ENCODE results near the gene KDM5B. TPM values are rescaled to one million over a fixed set of nuclear protein-coding genes. Genes with fewer than 3 reads are reported as not detected.
"Not testable (repeated sequence)": the region's sequence is repeated elsewhere in the genome, so short reads cannot be mapped to it uniquely, and the experiment has no call there.

The KDM5B gene
- total RNA-seq, 4 donors from 2014 or later: 74.2 to 113 (median 89.2) TPM

DNA sequence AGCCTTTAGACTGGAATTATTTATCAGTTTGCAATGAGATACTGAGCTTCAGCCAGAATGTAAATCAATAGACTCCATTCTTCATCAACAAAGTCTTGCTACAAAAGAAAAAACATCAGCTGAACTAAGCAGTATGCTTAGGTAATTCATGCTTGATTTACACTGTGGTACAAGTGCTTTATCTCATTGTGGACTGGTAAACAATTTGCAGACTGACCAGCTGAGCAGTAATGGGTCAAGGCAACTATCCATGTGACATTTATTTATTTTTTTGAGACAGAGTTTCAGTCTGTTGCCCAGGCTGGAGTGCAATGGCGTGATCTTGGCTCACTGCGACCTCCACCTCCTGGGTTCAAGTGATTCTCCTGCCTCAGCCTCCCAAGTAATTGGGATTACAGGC is 58.2 kb downstream of the KDM5B start:
- TF ChIP-seq POLR2A (IDR thresholded peaks at IDR 0.05): no peak
- TF ChIP-seq, protein P1, sequence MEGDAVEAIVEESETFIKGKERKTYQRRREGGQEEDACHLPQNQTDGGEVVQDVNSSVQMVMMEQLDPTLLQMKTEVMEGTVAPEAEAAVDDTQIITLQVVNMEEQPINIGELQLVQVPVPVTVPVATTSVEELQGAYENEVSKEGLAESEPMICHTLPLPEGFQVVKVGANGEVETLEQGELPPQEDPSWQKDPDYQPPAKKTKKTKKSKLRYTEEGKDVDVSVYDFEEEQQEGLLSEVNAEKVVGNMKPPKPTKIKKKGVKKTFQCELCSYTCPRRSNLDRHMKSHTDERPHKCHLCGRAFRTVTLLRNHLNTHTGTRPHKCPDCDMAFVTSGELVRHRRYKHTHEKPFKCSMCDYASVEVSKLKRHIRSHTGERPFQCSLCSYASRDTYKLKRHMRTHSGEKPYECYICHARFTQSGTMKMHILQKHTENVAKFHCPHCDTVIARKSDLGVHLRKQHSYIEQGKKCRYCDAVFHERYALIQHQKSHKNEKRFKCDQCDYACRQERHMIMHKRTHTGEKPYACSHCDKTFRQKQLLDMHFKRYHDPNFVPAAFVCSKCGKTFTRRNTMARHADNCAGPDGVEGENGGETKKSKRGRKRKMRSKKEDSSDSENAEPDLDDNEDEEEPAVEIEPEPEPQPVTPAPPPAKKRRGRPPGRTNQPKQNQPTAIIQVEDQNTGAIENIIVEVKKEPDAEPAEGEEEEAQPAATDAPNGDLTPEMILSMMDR (IDR thresholded peaks at IDR 0.05): no peak
- intact Hi-C loops (cut with DNase I; ENCODE audit: low total_unique reads): no loop called here
- no peak for DNase-seq (ENCODE audit: low spot score in 2 of 2)
- 90 to 100% methylated on average over 2 of the region's 2 CpGs for WGBS, 2 donors
- no peak overlapping the region for H3K4me3 ChIP-seq (ENCODE audit: low read depth, poor library complexity, severe bottlenecking)

DNA sequence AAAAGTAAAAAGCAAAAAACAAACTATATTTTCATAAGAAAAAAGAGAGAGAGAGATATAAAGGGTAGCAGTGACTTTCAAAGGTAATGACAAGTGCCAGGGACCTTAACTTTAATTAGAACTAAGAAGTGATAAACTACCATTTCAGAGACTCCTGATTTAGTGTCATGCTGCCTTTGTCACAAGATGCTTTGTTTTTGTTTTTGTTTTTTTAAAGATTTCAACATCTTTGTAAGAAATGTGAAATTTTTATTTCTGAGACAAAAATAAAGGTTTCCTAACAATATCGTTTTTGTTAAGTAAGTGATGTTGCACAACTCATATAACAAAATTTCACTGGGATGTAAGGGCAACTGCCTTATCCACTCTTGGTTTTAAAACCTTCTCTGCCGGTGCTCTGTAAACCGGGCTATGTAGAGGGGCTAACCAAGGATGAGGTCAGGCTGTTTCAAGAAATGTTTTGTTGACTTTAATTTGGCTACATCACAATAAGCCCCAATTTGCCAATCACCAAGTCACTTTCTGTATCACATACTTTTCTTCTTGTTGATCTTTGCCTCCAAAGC is 62.8 kb downstream of the KDM5B start:
- H3K4me3 ChIP-seq (ENCODE audit: low read depth, poor library complexity, severe bottlenecking): no peak overlapping the region
- intact Hi-C loops (cut with DNase I; ENCODE audit: low total_unique reads): no loop called here
- WGBS, 2 donors: 87 to 93% methylated on average over 3 of the region's 3 CpGs
- no peak for DNase-seq (ENCODE audit: low spot score in 2 of 2)
- TF ChIP-seq, protein P1 (IDR thresholded peaks at IDR 0.05): no peak
- TF ChIP-seq POLR2A (IDR thresholded peaks at IDR 0.05): no peak

DNA sequence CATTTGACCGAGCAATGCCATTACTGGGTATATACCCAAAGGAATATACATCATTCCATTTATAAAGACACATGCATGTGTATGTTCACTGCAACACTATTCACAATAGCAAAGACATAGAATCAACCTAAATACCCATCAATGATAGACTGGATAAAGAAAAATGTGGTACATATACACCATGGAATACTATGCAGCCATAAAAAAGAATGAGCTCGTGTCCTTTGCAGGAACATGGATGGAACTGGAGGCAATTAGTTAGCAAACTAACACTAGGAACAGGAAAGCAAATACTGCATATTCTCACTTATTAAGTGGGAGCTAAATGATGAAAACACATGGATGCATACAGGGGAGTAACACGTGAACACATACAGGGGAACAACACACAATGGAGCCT is 63.5 kb downstream of the KDM5B start:
- intact Hi-C loops (cut with DNase I; ENCODE audit: low total_unique reads); DNase-seq (ENCODE audit: low spot score in 2 of 2); H3K4me3 ChIP-seq (ENCODE audit: low read depth, poor library complexity, severe bottlenecking): not testable (repeated sequence)
- WGBS, 2 donors: 95 to 99% methylated on average over 3 of the region's 3 CpGs

DNA sequence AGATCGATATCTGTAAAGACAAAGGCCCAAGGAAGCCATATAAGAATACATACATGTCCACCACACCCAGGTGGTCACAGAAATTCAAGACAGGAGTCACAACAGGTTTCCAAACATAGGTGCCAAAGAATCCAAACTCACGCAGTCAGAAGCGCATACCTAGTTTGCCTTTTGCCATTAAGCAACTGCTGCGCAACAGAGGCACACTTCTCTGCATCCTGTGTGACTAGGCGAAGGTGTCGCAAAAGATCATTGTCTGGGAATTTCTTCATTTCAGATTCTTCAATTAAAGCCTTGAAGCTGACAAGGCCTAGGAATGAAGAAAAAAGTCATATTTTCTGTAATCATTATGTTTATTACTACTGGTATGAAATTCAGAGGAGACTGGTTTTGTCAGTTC is 65.7 kb downstream of the KDM5B start:
- H3K4me3 ChIP-seq (ENCODE audit: low read depth, poor library complexity, severe bottlenecking): no peak overlapping the region
- DNase-seq (ENCODE audit: low spot score in 2 of 2): no peak
- TF ChIP-seq, protein P1 (IDR thresholded peaks at IDR 0.05): no peak
- no peak for TF ChIP-seq POLR2A (IDR thresholded peaks at IDR 0.05)
- intact Hi-C loops (cut with DNase I; ENCODE audit: low total_unique reads): no loop called here
- WGBS, 2 donors: 96% methylated on average over 6 of the region's 6 CpGs

DNA sequence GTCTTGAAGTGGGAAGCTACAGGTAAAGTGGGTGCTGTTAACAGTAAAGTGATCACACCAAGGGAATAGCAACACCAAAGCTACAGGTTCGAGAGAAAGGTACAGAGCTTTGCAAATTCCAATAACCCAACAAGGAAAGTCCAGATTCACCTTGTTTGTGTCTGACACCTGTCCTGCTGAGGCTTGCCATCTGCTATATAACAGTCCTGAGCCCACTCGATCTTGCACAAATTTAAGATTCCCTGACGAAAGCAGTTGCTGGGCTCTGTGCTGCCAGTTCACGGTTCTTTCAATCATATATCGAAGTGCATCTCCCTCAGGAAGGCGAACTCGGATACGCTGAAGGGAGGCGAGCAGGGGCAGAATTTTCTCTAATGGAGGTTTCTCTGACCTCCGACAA is 75.0 kb downstream of the KDM5B start:
- 93 to 94% methylated on average over 10 of the region's 10 CpGs for WGBS, 2 donors
- intact Hi-C loops (cut with DNase I; ENCODE audit: low total_unique reads): no loop called here

DNA sequence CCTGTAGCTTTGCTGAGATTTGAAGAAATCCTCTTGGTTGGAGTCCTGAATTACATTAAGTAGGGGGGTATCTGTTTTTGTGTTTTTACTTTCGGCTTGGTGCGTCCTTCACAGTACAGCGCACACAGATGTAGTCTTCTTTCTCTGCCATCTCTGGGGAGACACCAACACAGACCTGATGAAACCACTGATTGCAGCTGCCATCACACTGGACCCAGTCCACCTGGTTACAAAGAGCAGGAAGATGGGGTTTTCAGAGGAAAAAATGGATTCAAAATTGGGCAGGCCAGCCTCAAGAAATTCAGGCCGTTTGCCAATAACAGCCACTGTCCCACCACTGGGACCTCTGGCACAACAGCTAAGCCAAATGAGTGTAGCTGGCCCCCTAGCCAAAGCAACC is 79.3 kb downstream of the KDM5B start:
- H3K4me3 ChIP-seq (ENCODE audit: low read depth, poor library complexity, severe bottlenecking): no peak overlapping the region
- WGBS, 2 donors: 83 to 91% methylated on average over 4 of the region's 4 CpGs
- TF ChIP-seq, protein P1 (IDR thresholded peaks at IDR 0.05): no peak
- no peak for TF ChIP-seq POLR2A (IDR thresholded peaks at IDR 0.05)
- no peak for DNase-seq (ENCODE audit: low spot score in 2 of 2)
- intact Hi-C loops (cut with DNase I; ENCODE audit: low total_unique reads): no loop called here

More for the DNA sequence above, 75.0 kb downstream of the KDM5B start:
- no peak for TF ChIP-seq POLR2A (IDR thresholded peaks at IDR 0.05)
- TF ChIP-seq, protein P1 (IDR thresholded peaks at IDR 0.05): no peak
- no peak overlapping the region for H3K4me3 ChIP-seq (ENCODE audit: low read depth, poor library complexity, severe bottlenecking)
- DNase-seq (ENCODE audit: low spot score in 2 of 2): no peak
